ENCODE results near the gene SERPINE1.
"Not testable (repeated sequence)": the region's sequence is repeated elsewhere in the genome, so short reads cannot be mapped to it uniquely, and the experiment has no call there.

SERPINE1 gene

GRCh38 chr7:101123703-101124068 is 3.2 kb upstream of the SERPINE1 start:
- no peak for DNase-seq
- TF ChIP-seq POLR2A (IDR thresholded peaks at IDR 0.05; ENCODE audit: low read length) (no peak), GATA1 (IDR thresholded peaks at IDR 0.05; ENCODE audit: low read depth, low read length) (no peak)

DNA sequence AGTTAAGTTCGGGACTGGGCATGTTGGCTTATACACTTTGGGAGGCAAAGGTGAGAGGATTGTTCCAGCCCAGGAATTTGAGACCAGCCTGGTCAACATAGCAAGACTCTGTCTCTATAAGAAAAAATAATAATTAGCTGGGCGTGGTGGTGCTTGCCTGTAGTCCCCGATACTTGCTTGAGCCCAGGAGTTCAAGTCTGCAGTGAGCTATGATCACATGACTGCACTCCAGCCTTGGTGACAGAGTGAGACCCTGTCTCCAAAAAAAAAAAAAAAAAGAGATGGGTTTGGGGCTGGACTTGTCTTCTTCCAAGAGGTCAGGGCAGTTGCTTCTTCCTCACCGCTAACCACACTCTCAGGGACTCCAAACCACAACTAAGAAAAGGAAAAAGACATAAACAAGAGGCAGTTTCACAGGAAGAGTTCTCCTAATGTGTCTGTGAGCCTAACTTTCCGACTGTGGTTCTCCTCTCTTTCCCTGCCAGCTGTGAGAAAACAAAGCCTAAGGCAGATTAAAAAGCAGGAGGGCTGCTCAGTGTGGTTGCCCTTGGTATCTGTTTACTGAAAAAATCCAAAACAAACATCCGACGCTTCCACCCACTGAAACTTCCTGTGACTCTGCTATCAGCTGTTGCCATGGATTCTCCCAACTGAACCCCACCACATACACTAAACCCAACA is 2.4 kb upstream of the SERPINE1 start:
- DNase-seq = no peak
- peak; percentile 15 for TF ChIP-seq POLR2A (IDR thresholded peaks at IDR 0.05; ENCODE audit: low read length)
- no peak for TF ChIP-seq GATA1 (IDR thresholded peaks at IDR 0.05; ENCODE audit: low read depth, low read length)

DNA sequence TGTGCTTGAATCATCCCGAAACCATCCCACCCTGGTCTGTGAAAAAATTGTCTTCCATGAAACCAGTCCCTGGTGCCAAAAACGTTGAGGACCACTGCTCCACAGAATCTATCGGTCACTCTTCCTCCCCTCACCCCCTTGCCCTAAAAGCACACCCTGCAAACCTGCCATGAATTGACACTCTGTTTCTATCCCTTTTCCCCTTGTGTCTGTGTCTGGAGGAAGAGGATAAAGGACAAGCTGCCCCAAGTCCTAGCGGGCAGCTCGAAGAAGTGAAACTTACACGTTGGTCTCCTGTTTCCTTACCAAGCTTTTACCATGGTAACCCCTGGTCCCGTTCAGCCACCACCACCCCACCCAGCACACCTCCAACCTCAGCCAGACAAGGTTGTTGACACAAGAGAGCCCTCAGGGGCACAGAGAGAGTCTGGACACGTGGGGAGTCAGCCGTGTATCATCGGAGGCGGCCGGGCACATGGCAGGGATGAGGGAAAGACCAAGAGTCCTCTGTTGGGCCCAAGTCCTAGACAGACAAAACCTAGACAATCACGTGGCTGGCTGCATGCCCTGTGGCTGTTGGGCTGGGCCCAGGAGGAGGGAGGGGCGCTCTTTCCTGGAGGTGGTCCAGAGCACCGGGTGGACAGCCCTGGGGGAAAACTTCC is 784 bp upstream of the SERPINE1 start:
- TF ChIP-seq GATA1 (IDR thresholded peaks at IDR 0.05; ENCODE audit: low read depth, low read length) (no peak), POLR2A (IDR thresholded peaks at IDR 0.05; ENCODE audit: low read length) (no peak)
- DNase-seq = no peak

DNA sequence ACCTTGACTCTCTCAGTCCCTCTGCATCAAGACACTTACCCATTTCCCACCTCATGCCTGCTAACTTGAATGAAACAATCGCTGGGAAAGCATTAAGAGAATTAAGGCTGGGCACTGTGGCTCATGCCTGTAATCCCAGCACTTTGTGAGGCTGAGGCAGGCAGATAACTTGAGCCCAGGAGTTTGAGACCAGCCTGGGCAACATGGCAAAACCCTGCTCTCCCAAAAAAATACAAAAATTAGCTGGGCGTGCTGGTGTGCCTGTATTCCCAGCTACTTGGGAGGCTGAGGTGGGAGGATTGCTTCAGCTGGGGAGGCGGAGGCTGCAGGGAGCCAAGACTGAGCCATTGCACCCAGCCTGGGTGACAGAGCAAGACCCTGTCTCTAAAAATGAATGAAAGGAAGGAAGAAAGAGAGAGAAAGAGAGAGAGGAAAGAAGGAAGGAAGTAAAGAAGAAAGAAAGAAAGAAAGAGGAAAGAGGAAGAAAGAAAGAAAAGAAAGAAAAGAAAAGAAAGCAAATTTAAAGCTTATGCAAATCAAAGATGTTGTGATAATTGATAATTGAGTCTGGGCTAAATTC is 646 bp downstream of the SERPINE1 start:
- no peak for DNase-seq
- TF ChIP-seq GATA1 (IDR thresholded peaks at IDR 0.05; ENCODE audit: low read depth, low read length) (no peak), POLR2A (IDR thresholded peaks at IDR 0.05; ENCODE audit: low read length) (no peak)

GRCh38 chr7:101128040-101128834 is 1.3 kb downstream of the SERPINE1 start:
- TF ChIP-seq GATA1 (IDR thresholded peaks at IDR 0.05; ENCODE audit: low read depth, low read length) (no peak), POLR2A (IDR thresholded peaks at IDR 0.05; ENCODE audit: low read length) (peak; percentile 33)
- DNase-seq = no peak

DNA sequence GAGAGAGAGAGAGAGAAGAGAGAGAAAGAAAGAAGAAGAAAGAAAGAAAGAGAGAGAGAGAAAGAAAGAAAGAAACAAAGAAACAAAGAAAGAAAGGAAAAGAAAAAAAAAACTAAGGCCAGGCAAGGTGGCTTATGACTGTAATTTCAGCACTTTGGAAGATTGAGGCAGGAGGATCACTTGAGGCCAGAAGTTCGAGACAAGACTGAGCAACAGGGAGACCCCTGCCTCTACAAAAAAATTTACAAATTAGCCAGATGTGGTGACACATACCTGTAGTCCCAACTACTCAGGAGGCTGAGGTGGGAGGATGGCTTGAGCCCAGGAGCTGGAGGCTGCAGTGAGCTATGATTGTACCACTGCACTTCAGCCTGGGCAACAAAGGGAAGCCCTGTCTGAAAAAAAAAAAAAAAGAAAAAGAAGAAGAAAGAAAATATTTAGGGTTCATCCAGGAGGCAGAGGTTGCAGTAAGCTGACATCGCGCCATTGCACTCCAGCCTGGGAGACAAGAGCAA is 2.8 kb downstream of the SERPINE1 start:
- TF ChIP-seq POLR2A (IDR thresholded peaks at IDR 0.05; ENCODE audit: low read length) (no peak), GATA1 (IDR thresholded peaks at IDR 0.05; ENCODE audit: low read depth, low read length) (no peak)

GRCh38 chr7:101132626-101133600 is 6.0 kb downstream of the SERPINE1 start:
- DNase-seq = not testable (repeated sequence)

More for the DNA sequence above, 2.8 kb downstream of the SERPINE1 start:
- DNase-seq = no peak

DNA sequence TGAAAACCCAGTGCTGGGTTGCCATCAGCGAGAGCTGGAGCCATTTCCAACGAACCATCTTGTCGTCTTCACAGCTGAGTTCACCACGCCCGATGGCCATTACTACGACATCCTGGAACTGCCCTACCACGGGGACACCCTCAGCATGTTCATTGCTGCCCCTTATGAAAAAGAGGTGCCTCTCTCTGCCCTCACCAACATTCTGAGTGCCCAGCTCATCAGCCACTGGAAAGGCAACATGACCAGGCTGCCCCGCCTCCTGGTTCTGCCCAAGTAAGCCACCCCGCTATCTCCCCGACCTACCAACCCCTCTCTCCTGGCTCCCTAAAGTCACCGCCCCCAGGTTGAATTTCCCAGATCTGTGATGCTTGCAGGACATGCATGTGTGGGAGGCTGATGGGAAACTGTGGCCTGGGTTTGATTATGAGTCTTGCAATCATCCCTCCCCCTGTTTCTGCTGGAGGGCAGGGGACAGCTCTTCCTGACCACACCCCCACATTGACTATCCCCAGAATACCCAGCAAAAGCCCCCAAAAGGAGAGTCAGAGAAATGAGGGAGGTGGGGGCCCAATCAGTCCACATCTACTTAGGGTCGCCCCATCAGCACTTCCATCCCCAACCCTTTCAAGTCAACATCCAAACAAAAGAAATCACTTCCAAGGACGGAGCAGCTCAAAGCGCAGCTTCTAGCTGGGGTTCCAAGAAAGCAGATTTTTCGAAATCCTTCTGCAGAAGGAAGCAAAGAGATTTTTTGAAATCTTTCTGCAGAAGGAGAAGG is 6.9 kb downstream of the SERPINE1 start:
- TF ChIP-seq GATA1 (IDR thresholded peaks at IDR 0.05; ENCODE audit: low read depth, low read length) (no peak), POLR2A (IDR thresholded peaks at IDR 0.05; ENCODE audit: low read length) (peak; percentile 52)
- no peak for DNase-seq

DNA sequence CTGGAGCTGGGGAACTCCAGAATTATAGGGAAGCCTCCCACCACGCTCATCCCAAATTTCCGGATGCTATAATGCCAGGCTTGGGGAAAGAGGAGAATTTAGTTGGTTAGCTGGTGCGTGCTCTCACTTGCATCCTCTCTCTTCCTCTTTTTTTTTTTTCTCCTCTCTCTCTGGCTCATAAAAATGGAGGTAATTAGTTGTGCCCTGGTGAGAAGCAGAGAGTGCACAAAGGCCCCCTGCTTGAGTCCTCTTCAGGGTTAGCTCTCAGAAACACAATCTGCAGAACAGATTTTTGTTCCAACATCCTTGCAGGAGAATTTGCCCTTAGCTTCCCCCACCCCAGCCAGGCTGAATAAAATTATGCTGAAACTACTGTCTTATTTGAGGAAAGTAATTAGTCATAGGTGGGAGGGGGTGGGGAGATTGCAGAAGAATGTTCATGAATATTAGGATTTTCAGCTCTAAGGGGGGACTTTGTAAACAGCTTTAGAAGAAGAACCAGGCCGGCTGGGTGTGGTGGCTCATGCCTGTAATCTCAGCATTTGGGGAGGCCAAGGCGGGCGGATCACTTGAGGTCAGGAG is 7.6 kb downstream of the SERPINE1 start:
- DNase-seq = no peak

DNA sequence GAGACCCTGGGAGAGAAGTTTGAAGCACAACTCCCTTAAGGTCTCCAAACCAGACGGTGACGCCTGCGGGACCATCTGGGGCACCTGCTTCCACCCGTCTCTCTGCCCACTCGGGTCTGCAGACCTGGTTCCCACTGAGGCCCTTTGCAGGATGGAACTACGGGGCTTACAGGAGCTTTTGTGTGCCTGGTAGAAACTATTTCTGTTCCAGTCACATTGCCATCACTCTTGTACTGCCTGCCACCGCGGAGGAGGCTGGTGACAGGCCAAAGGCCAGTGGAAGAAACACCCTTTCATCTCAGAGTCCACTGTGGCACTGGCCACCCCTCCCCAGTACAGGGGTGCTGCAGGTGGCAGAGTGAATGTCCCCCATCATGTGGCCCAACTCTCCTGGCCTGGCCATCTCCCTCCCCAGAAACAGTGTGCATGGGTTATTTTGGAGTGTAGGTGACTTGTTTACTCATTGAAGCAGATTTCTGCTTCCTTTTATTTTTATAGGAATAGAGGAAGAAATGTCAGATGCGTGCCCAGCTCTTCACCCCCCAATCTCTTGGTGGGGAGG is 10.8 kb downstream of the SERPINE1 start:
- no peak for DNase-seq
- no peak for TF ChIP-seq POLR2A (IDR thresholded peaks at IDR 0.05; ENCODE audit: low read length)
- no peak for TF ChIP-seq GATA1 (IDR thresholded peaks at IDR 0.05; ENCODE audit: low read depth, low read length)

More for the DNA sequence above, 7.6 kb downstream of the SERPINE1 start:
- TF ChIP-seq GATA1 (IDR thresholded peaks at IDR 0.05; ENCODE audit: low read depth, low read length) (no peak), POLR2A (IDR thresholded peaks at IDR 0.05; ENCODE audit: low read length) (no peak)

DNA sequence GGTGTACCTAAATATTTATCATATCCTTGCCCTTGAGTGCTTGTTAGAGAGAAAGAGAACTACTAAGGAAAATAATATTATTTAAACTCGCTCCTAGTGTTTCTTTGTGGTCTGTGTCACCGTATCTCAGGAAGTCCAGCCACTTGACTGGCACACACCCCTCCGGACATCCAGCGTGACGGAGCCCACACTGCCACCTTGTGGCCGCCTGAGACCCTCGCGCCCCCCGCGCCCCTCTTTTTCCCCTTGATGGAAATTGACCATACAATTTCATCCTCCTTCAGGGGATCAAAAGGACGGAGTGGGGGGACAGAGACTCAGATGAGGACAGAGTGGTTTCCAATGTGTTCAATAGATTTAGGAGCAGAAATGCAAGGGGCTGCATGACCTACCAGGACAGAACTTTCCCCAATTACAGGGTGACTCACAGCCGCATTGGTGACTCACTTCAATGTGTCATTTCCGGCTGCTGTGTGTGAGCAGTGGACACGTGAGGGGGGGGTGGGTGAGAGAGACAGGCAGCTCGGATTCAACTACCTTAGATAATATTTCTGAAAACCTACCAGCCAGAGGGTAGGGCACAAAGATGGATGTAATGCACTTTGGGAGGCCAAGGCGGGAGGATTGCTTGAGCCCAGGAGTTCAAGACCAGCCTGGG is 11.4 kb downstream of the SERPINE1 start:
- TF ChIP-seq GATA1 (IDR thresholded peaks at IDR 0.05; ENCODE audit: low read depth, low read length) (no peak), POLR2A (IDR thresholded peaks at IDR 0.05; ENCODE audit: low read length) (peak; percentile 55)
- peak; percentile 83 to 92 for DNase-seq
